NCI-H2196 treated with DMSO at 0.1 percent for 48 hours (cell line): Measurements from ENCODE around the gene PKN2.
A peak's percentile ranks its signal among the peaks of the same experiment; 100 is the strongest.

ENCODE experiments used
- DNase-seq: peaks from one replicate; lab custom pipeline; 2025; ENCODE audit not compliant: unreplicated experiment; lab: John Stamatoyannopoulos, UW

Gene PKN2

DNA sequence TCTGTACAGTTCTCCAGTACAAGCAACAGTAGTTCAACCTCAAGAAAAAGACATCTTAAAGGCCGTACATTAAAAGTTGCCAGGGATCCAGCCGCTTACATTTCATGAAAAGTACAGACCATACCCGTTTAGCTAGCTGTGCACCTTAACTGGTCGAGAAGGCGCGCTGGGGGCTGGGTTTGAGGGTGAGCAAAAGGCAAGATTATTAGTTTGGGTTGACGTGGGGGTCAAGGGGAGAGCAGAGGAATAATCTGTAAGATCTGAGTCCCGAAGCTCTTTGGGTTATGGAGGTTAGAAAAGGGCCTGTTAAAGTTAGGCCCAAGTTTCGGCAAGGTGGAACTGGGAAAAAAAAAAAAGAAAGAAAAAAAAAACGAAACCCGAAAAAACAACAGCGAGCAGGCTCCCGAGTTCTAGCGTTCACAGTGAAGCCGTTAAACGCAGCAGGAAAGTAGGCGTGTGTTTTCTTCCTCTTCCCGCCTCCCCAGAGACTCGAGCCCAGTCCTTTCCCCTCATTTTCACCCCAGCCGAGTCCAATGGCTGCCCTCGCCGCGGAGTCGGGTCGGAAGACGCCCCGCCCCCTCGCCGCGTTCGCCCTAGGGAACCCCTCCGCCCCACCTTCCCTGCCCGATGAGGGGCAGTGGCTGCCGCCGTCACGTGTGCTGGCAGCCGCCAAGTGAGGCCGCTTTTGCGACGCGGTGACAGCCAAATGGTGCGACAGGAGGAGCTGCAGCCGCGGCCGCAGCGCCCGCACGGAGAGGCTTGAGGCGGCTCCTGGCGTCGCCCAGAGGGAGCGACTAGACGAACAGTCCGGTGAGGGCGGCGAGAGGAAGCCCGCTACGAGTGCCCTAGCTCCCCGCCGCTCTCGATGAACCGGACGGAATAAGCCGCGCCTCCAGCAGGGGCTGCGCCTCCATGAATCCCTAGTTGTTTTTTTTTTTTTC is at the start of gene PKN2:
TSS of gene PKN2 (plus strand) at position 733 of the 941 bp plus-strand sequence. CDS start 308 bp downstream, outside the sequence.
- DNase-seq = peak; percentile 96

DNA sequence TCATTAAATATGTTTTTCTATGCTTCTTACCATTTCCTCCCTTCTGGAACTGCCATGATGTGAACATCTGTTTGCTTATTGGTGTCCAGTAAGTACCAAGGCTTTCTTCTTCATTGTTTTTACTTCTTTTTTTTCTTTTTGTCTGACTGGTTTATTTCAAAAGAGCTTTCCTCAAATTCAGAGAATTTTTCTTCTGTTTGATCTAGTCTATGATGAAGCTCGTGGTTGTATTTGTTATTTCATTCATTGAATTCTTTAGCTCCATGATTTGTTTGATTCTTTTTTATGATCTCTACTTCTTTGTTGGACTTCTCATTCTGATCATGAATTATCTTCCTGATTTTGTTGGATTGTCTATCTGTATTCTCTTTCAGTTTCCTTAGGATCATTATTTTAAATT is 49.5 kb upstream of the PKN2 start:
- DNase-seq = no peak

DNA sequence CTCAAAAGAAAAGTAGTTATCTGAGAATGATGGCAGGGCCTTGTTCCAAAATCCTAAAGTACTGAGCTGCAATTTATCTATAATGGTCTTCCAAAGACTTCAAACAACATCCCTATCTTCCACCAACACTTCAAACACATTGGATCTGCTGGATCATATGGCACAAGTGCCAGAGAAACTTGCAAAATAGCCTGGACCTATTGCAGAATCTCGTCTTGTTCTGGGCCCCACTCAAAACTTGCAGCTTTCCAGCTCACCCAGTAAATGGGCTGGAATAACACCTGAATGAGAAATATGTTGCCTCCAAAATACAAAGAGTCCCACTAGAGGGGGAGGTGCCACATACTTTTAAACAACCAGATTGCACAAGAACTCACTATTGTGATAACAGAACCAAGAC is 44.0 kb upstream of the PKN2 start:
- no peak for DNase-seq

DNA sequence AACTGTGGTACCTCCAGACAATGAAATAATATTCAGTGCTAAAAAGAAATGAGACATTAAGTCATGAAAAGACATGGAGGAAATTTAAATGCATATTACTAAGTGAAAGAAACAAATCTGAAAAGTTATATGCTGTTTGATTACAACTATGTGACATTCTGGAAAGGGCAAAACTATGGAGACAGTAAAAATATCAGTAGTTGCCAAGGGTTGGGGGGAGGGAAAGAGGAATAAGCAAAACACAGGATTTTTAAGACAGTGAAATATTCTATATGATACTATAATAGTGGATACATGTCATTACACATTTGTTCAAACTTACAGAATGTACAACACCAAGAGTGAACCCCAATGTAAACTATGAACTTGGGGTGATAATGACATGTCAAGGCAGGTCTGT is 38.2 kb upstream of the PKN2 start:
- no peak for DNase-seq

DNA sequence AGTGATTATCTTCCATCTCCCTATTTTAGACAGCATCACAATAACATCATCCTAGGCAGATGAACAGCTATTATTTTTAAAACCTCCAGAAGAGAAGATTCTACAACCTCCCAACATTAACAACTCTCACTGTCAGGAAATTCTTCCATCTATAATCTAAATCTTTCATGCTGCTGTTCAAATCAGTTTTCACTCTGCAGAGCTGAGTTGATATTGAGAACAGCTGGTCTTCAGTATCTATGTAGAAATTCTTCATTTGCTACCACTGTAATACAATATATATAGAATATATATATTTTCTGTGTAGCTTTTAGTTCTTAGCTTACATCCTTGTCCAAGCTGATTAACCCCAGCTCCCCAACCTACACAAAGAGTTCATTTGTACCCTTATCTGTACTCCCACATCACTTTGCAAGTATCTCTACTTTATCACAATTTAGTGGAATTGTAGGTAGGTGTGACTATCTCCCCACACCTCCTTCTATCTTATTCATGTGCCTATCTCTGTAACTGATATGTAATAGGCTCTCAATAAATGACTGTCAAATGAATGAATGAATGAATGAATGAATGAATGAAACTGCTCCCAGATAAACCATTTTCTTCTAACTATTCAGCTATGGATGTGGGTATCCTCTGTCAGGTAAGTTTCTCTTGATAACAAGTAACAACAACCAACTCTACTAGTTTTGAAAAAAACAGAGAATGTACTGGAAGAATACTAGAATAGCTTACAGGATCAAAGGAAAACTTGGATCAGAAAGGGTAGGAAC is 37.4 kb upstream of the PKN2 start:
- DNase-seq = no peak

DNA sequence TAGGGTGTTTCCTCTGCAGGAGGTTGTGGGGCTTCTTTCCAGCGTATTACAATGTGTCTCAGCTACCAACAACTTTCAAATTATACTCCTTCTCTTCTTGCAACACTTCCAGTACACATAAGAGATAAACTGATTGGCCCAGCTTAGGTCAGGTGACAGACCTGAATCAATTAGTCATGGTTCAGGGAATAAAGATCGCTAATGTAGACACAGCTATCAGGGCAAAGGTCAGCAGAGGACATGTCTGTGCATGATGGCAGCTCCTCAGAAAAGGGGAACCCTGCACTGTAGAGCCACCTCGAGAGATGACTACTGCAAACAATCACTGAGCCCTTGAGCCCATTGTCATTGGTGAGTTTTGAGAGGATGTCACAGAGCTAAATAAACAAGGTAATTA is 36.8 kb upstream of the PKN2 start:
- DNase-seq = no peak

DNA sequence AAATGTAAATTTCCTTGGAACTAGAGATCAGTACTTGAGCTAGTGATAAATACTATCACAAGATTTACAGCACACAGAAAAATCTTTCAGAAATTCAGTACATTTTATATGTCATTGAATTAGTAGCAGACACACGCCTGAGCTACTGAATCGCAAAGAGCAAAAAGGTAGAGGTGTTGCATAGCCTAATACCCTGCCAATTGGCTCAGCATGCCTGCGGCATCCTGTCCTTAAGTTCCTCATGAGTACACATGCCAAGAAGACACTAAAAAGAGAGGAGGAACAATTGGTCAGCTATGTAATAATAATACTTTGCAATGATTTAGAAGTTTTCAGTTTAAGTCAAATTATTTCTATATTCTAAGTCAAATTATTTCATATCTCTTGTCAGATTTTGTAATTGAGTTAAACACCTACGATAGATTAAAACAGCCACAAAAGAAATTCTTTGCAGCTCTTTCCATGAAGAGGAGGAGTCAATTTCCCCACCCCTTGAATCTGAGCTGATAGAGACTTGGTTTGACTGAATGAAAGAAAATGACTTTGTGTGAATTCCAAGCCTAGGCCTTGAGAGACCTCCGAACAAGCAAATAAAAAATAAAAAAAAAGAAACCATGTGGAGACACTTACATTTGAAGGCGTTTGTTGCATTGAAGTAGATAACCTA is 36.2 kb upstream of the PKN2 start:
- no peak for DNase-seq

DNA sequence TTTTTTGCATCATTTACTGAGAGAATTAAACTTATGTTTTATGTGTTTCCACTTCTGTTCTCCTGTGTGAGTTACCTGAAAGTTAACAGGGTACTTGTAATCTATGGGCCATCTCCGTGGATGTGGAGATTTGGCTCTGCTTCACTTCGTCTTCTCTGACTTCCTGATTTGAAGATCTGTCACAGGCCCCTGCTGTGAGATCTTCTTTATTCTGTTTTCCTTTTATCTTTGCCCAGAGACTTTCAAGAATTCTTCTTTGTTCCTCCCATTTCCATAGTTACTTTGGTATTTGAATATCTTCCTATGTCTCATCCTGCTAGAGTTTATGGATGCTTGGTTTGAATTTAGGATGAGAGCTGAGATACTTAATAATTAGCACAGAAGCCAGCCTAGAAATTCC is 35.4 kb upstream of the PKN2 start:
- DNase-seq = no peak

DNA sequence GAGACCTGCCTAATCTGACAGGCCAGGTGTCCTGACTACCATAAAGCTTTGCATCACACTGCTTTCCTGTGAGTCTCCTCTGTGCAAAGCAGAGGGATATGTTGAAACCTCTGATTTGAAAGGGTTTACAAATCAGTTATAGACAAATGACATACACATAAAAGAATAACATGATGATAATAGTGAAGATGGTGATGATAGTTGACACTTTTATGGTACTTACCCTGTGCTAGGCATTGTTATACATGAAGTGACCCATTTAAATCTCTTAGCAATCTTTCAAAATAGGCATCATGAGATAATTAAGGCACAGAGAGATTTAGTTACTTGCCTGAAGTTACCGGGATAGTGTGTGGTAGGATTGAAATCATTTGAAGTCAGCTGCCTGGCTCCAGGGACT is 34.1 kb upstream of the PKN2 start:
- DNase-seq = no peak

DNA sequence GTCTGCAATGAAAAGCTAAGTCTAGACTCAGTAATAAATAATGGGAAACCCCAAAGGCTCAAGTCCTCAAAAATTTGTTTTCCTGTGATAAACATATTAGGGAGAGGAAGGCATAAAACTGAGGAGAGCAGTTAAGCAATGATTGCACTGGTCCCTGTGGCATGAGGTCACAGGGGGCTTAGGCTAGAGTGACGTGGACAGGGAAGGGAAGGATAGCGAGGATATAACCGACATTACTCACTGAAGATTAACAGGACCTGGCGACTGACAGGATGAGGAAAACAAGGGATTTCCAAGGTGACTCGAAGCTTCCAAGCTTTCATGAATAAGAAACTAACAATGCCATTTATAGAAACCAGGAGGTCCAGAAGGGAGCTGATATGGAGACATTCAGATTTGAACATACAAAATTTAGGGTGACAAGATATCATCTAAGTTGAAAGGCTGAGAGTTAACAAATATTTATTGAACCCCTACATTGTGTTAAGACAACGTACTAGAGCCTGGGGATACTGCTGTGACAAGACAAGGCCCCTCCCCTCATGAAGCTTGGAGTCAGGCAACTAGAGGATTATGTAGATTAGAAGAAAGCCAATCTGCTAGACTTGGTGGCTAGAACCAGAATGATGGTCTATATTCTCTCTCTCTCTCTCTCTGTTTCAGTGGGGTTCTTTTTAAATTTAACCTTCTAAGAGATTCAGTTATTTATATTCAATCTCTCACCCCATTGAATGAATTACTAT is 33.2 kb upstream of the PKN2 start:
- no peak for DNase-seq

DNA sequence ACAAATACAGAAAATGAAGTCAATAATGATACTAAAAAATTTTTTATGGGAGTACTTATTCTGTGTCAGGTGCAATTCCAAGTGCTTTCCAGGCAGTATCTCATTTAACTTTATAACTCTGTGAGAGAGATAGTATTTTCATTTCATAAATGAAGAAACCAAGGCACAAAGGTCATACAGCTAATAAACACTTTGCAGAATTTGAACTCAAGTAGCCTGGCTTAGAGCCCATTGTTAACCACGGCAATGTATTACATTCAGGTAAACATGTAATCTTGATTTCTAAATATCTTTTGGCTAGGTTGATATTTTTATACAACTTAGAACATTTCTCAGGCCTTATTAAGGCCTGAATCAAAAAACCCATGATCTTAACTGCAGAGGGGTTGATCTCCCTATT is 28.9 kb upstream of the PKN2 start:
- DNase-seq = no peak

DNA sequence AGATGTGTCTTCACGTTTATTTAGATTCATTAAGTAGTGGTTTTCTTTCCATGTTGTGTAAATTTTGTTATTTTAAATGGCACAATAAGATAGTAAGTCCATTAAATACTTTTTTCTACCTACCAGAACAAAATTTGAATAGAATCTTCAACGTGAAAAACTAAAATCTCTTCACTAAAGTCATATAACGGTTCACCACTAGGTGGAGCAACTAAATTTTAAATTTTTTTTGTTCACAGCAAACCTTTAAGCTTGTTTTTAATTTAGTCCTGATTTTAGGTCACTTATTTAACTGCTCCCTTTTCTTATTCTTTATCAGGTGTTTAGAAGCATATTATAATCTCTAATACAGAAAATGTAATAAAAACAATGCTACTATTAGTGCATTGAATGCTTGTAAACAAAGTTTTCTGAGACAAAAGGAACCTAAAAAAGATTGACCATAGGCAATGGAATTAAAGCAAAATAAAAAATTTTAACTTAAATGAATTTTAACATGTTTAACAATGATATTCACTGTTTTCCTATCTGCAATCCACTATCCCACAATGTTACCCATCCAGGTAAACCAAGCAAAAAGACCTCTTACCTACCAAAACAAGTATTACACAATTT is 28.3 kb upstream of the PKN2 start:
- DNase-seq = no peak

DNA sequence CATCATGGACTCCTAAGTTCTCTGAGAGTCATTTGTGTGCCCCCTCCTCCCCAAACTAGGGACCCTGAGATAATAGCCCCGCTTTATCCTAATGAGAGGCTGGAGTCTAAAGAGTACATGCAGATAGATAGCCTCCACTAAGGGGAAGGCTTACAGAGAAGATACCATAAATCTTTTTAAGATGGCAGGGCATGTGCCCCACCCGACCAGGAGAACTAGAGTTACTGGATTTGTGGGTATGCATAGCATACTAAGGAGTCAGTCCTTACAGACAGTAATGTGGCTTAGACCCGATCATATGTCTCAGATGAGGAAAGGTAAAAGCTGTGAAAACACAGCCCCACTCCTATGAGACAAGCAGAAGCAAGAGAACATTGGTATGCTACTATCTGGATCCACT is 25.7 kb upstream of the PKN2 start:
- no peak for DNase-seq

DNA sequence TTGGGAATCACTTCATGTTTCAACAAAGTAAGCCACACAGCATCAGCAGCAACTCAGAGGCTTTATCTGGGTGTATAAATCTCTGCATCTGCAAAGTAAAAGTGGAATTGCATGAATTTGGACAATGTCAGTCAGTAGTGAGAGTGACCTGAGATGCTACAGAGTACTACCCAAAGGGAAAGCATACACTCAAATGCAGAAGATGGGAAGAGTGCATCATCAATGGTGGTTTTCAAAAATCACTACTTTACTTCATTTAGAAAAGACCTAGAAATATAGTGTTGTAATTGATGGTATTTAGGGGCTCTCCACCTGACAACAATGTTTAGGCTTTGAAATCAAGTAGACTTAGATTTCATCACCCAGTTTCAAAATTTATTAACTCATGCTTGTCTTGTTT is 24.5 kb upstream of the PKN2 start:
- no peak for DNase-seq

DNA sequence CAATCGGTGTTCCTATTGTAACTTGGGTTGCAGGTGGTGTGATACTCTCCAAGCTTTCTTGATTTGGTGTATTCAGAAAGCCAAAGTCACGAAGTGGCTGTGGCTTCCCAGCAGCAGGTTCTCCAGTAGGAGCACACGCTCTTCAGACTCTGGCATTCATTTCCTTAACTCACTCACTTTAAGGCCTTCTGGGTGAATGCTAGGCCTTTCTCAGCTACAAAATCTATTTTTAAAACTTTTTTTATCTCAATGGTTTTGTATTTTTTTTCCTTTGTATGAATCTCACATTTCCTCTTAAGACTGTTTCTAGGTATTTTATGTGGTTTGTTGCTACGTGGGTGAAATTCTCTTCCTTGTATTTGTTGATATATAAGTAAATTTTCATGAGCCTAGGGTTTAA is 22.9 kb upstream of the PKN2 start:
- DNase-seq = no peak

DNA sequence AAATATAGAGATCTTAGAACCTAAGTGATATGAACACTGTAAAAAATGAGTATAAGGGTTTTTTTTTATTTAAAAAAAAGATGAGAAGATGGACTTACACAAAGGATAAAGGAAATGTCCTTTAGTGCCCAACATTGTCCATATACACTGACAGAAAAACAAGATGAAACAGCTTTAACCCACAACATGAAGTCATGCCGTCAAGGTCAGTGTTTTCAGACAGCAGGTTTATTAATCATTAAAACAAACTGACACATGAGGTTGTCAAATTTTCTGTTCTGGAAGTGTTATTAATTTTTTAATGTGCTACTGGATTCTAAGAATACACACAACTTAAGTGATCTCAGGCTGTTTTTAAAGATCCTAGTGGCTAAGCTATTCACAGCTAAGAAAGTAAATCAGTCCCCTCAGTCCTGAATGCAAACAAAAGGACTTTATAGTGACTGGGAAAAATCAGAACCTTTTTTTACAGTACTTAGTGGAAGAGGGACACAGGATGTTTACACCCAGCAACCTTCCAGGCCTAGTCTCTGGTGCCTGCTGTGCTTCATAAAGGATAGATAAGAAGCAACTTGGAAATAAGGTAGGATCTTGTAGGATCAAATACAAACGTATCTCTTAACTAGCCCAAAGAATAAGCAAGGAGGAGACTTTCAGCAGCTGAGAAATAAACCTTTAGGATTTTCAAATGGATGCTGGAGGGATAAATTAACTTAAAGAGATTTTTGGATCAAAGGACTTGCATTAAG is 21.9 kb upstream of the PKN2 start:
- DNase-seq = no peak

DNA sequence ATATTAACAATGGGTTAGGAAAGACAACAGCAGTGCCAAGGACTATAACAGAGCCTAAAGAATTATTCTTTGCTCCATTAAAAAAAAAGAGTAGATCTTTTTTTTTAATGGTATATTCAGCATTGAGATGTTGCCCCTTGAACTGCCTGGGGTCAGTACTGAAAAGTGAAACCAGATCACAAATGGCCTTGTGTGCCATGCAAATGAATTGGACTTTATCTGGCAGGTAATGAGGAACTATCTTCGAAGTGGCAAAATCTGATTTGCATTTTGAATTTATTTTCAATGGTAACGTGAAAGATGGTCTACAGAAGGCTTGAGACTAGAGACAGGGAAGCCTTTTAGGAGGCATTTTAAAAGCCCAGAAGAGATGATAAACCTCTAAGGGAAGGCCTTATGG is 21.4 kb upstream of the PKN2 start:
- DNase-seq = no peak

DNA sequence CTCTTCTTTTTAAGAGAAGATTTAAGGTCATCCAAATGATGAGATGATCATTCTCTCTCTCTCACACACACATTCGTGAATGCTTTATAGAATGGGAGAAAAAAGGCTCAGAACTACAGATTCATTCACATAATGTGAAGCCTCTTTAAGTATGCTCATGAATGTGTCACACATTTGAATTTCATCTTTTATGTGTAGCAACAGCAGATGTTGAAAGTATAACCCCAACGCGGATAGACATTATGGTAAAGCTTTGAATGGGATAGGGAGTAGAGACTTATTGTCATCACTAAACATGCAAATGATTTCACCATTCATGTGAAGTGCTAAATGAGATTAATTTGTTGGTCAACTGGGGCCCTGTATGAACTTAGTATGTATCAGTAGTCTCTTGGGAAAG is 15.7 kb upstream of the PKN2 start:
- DNase-seq = no peak

DNA sequence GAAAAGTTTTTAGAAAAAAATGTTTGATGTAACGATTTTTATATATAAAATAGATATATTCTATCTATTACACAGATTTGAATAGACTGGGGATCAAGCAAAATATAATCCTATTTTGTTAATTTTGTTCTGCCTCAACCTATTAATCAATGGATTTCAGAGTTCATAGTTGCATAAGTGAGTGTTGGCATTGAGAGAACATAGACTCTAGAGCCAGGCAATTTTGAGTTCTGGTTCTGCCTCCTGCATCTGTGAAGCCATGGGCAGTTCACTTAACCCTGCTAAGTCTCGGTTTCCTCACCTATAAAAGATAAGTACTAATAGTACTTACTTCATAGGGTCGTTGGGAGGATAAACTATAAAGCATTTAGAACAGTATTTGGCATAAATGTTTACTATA is 13.6 kb upstream of the PKN2 start:
- no peak for DNase-seq

DNA sequence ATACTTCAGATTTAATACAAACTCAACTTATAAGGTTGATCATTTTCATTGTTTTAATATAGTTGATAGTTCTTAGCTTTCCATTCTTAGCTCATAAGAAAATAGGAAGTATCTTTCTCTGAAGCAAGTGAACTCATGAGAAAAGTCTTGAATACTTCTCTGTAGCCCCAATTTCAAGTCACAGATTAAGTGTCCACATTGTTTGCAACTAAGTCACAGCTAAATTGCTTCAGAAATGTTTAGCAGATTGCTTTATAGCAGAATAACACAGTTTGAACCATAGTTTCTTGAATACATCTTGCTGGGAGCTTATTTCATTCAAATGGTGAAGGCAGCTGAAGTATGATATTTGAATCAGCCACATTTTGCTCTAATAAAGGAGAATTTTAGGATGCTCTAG is 10.6 kb upstream of the PKN2 start:
- no peak for DNase-seq
